Fibroblast of pulmonary artery (primary cell): ENCODE data around the gene AWAT1.
"Not testable (repeated sequence)": the region's sequence is repeated elsewhere in the genome, so short reads cannot be mapped to it uniquely, and the experiment has no call there.

ENCODE experiments used
- DNase-seq: peaks from one replicate; pipeline ENCODE4 v3.0.0-alpha.2; 2010; ENCODE audit warnings: low read depth
- H3K4me3 ChIP-seq: replicated peaks from 2 replicates; pipeline ENCODE4 v1.5.1; 2011; ENCODE audit warnings: low read depth, mild to moderate bottlenecking, control low read depth, low read length, moderate library complexity
- TF ChIP-seq, protein P1 (sequence below): IDR thresholded peaks from 2 replicates; pipeline ENCODE4 v1.5.1; 2011; ENCODE audit warnings: mild to moderate bottlenecking, control low read depth, low read length, inconsistent platforms; ENCODE audit errors: missing control alignments

The AWAT1 gene

DNA sequence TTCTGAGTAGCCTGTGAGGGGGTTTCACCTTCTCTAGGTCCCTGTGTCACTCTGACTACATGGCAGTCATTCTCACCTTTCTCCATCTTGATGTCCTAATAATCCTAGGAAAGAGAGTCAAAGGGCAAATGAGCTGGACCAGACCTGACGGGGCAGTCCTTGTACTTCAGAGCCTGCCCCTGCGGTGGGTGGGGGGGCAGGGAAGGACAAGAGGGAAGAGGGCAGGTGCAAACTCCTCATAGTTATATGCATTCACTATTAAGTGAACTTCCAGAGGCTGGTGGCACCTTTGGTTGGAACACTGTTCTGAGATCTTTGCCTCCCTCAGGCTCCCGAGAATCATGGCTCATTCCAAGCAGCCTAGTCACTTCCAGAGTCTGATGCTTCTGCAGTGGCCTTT lies at the start of gene AWAT1:
Gene AWAT1 (plus strand): TSS at position 301 of the 400 bp plus-strand sequence. CDS start 41 bp downstream, at position 342.
- no peak within 1 kb of the TSS for H3K4me3 ChIP-seq
- DNase-seq = no peak
- TF ChIP-seq, protein P1, sequence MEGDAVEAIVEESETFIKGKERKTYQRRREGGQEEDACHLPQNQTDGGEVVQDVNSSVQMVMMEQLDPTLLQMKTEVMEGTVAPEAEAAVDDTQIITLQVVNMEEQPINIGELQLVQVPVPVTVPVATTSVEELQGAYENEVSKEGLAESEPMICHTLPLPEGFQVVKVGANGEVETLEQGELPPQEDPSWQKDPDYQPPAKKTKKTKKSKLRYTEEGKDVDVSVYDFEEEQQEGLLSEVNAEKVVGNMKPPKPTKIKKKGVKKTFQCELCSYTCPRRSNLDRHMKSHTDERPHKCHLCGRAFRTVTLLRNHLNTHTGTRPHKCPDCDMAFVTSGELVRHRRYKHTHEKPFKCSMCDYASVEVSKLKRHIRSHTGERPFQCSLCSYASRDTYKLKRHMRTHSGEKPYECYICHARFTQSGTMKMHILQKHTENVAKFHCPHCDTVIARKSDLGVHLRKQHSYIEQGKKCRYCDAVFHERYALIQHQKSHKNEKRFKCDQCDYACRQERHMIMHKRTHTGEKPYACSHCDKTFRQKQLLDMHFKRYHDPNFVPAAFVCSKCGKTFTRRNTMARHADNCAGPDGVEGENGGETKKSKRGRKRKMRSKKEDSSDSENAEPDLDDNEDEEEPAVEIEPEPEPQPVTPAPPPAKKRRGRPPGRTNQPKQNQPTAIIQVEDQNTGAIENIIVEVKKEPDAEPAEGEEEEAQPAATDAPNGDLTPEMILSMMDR = no peak

DNA sequence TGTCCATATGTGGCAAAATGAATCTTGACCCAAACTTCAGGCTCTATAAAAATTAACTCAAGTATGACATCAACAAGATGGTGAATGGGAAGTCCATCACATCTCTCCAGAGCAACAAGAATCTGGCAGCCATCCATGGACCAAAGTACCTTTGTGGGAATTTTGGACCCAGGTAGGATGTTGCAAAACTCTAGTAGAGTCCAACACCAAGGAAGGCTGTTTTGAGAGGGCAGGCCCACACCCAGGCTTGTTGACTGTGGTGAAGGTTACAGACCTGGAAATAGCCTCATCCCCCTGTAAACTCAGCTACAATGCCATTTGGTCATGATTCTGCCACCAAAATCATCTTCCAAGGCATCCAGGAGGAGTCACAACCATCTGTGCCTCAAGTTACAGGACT lies 44.2 kb upstream of the AWAT1 start:
- no peak overlapping the region for H3K4me3 ChIP-seq
- DNase-seq = no peak
- TF ChIP-seq, protein P1 = no peak

GRCh38 chrX:70196961-70197720 lies 37.3 kb upstream of the AWAT1 start:
- no peak overlapping the region for H3K4me3 ChIP-seq
- TF ChIP-seq, protein P1 = peak; percentile 72
- DNase-seq = peak; percentile 61

GRCh38 chrX:70201732-70202131 lies 32.7 kb upstream of the AWAT1 start:
- no peak overlapping the region for H3K4me3 ChIP-seq
- DNase-seq = no peak
- TF ChIP-seq, protein P1 = no peak

GRCh38 chrX:70208479-70208878 lies 26.0 kb upstream of the AWAT1 start:
- TF ChIP-seq, protein P1 = no peak
- DNase-seq = peak; percentile 9
- no peak overlapping the region for H3K4me3 ChIP-seq

DNA sequence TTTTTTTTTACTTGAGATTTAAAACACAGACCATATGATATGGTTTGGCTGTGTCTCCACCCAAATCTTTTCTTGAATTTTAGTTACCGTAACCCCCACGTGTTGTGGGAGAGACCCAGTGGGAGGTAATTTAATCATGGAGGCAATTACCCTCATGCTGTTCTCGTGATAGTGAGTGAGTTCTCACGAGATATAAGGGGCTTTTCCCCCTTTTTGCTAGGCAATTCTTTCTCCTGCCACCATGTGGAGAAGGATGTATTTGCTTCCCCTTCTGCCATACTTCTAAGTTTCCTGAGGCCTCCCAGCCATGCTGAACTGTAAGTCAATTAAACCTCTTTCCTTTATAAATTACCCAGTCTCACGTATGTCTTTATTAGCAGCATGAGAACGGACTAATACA lies 24.9 kb upstream of the AWAT1 start:
- not testable (repeated sequence) for DNase-seq, H3K4me3 ChIP-seq

DNA sequence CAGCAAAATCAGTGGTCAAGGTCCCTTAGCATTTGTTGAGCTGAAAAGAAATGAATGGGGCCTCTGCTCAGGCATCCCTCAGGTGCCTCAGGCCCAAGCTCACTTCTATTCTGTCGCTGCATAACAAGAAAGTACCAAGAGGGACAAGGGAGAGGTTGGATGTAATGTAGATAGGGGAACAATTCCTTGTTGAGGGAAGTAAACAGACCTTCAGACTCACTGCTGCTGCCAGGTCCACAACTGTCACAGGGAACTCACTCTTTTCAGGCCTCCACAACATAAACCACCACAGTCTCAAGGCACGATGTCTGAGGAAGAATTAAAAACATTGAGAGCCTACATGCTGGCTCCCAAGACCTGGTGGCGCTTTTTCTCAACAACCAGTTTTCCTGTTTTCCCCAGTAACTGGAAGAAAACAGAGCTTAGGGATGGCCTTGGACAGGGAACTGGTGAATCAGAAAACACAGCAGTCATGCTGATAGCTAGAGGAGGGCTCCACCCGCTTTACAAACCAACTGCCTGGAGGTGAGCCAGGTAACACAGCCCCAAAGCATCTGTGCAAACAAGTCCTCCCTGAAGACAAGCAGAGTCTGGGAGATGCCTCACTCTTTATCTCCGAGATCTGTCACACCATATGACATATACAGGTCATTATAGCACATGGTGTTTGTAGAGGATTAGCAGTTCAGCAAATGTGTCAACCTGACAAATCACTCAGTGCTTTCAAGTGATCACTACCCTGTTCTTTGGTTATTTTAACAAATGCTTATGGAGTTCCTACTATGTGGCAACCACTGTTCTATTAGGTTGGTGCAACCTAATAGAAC lies 14.3 kb upstream of the AWAT1 start:
- TF ChIP-seq, protein P1 = no peak
- no peak overlapping the region for H3K4me3 ChIP-seq
- peak; percentile 18 for DNase-seq
